Omental fat pad (tissue), 4 donors: ENCODE results near the gene USP25. TPM values are rescaled to one million over a fixed set of nuclear protein-coding genes. Genes with fewer than 3 reads are reported as not detected.

ENCODE experiments used
- ATAC-seq: fragments of 150-250 bp; one replicate; pipeline ENCODE4 v1.9.1; 2016; ENCODE audit warnings: mild to moderate bottlenecking, moderate library complexity; ENCODE audit not compliant: low FRiP score
- DNase-seq: peaks from one replicate; pipeline ENCODE4 v3.0.0-alpha.2; 2019; ENCODE audit warnings: low spot score
- CTCF ChIP-seq, 3 donors: fragments of 450-650 bp; IDR thresholded peaks; one replicate each; pipeline ENCODE4 v1.5.1; 2016 to 2017; ENCODE audit warnings: antibody characterized with exemption in 3 of 3, mild to moderate bottlenecking in 3 of 3, moderate library complexity in 2 of 3
- total RNA-seq, 4 donors: library from RNA; depleted of rRNA; stranded (reverse); fragments of >200 nt; gene quantifications; one replicate each; pipeline ENCODE4 v1.1.0, GENCODE V29; 2016

USP25 gene
- total RNA-seq, 4 donors from 2014 or later, result 46.5 to 63.8 (median 59.0) TPM

GRCh38 chr21:15848634-15849560 is 119.1 kb downstream of the USP25 start:
- TF ChIP-seq CTCF (IDR thresholded peaks at IDR 0.05), result no peak
- DNase-seq (no peak), ATAC-seq (no peak)

GRCh38 chr21:15849927-15850326 is 120.1 kb downstream of the USP25 start:
- TF ChIP-seq CTCF (IDR thresholded peaks at IDR 0.05), result no peak
- no peak for ATAC-seq
- DNase-seq, result no peak

GRCh38 chr21:15850645-15851044 is 120.9 kb downstream of the USP25 start:
- TF ChIP-seq CTCF (IDR thresholded peaks at IDR 0.05), result no peak
- no peak for ATAC-seq
- DNase-seq, result no peak

GRCh38 chr21:15852146-15852545 is 122.4 kb downstream of the USP25 start:
- DNase-seq (no peak), ATAC-seq (no peak)
- TF ChIP-seq CTCF (IDR thresholded peaks at IDR 0.05), result no peak

- no peak for TF ChIP-seq CTCF (IDR thresholded peaks at IDR 0.05)
- ATAC-seq (no peak), DNase-seq (no peak)
Observed at GRCh38 chr21:15853126-15853525, 123.3 kb downstream of the USP25 start.

GRCh38 chr21:15856813-15857212 is 127.0 kb downstream of the USP25 start:
- DNase-seq (no peak), ATAC-seq (no peak)
- no peak for TF ChIP-seq CTCF (IDR thresholded peaks at IDR 0.05)

GRCh38 chr21:15857740-15858139 is 128.0 kb downstream of the USP25 start:
- TF ChIP-seq CTCF (IDR thresholded peaks at IDR 0.05), result no peak

More at GRCh38 chr21:15857740-15858139, 128.0 kb downstream of the USP25 start:
- no peak for ATAC-seq
- DNase-seq, result no peak
